HG03280 (cell line): Measurements from ENCODE around the gene CADPS2.
A peak's percentile ranks its signal among the peaks of the same experiment; 100 is the strongest.

Experiments
- ATAC-seq: cut with Tn5 transposase; IDR thresholded peaks from one replicate; pipeline ENCODE4 v1.9.1; 2021; ENCODE audit warnings: mild to moderate bottlenecking, moderate library complexity; ENCODE audit not compliant: unreplicated experiment

Gene CADPS2

DNA sequence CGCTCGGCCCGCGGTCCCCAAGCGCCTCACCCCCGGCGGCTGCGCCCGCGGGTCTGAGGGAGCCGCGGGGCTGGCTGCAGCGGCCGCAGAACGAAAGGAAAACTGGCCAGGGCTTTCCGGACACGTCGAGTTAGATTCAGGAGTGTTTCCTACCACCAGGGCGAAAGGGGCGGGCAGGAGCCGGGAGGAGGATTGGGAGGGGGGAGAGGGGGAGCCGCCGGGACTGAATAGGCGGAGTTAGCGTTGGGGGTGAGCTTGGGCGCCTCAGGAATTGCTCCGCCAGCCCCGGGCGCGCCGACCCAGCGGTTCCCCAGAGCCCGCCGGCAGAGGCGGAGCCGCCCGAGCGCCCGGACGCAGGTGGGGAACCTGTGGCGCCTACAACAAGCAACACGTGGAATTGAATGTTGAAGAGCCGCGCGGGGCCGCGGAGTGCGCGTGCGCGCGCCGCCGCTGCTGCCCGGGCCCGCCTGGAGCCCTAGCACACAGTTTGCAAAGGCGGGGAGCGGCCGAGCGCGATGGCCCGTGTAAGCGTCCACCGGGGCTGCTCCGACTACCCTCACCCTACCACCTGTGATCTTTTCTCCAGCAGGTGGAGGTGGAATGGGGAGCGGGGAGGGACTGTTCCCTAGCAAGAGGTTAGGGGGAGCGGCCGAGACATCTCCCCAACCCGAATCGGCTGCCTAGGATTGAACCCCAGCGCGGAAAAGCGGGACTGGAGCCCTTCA, at the start of gene CADPS2:
CADPS2 (minus strand) TSS at position 104 of the 725 bp plus-strand sequence. CDS start 123 bp downstream, outside the sequence.
- peak; percentile 75 for ATAC-seq

DNA sequence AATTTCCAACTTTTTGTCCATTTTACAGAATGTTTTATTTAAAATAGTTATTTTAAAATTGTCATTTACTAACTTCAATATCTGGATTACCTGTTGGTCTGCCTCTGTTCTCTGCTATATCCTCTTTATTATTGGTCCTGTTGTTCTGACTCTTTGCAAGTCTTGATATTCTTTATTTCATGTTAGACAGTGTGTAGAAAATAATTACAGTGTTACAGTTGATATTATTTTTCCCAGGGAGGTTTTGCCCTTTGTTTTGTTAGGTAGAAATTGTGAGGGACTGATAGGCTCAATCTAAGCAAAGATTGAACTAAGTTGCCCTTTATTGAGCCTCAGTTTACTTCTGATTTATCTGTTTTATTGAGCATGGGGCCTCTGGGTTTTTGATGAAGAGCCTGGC, 49.4 kb upstream of the CADPS2 start:
- ATAC-seq = no peak

DNA sequence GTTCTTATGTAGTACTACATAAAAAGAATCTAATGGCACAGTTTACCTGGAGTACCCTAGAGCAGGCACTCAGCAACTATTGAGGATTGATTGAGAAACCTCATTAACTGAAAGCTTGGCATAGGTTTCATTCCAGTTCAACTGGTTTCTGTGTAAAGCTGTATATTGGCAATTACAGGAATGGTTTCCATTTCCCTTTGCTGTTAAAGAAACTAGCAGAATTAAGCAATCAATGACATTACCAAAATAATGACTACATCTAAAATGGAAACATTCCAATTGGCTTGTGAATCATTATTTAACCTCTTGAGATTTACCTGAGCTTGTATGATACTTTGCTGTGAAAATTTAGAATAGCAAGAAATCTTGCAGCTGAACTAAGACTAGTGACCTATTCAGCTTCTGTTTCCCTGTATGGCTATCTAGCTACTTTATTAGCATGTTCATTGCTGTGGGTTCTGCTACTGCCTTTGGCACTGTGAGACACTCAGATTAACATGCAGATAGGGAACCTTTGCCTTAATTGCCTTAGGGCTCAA, 33.5 kb upstream of the CADPS2 start:
- no peak for ATAC-seq

DNA sequence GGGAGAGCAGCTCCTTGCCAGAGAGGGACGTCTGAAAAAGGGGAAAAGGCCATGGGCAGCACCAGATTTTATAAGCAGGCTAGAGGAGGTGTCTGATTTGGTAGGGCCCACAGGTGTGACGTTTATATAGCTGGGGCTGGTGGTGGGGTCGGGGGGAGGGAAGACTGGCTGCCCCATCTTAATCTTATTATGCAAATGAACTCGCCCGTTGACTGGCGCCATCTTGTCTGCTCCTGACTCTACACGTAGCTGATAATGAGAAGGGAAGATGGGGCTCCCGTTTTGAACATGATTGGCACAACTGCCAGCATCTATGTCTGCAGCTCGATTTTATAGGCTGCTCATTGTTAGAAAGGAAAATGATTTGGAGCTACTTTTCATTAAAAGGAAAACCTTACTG, 28.6 kb upstream of the CADPS2 start:
- ATAC-seq = no peak

DNA sequence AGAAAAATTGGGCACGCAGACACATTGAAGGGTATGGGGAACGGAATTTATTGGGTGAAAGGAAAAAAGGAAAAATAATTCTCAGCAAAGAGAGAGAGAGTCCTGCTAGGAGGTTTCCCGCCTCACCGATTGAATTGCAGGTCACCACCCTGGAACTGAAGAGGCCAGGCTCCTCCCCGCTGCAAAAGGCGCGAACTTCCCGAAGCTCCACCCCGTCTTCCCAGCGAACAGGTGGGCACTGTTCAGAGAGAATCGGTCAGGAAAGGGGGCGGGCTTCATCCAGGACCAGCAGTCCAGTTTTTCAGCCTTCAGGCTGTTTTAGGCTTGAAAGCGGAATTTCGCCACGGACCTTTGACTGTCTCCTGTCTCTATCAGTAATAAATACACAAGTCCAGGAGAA, 27.3 kb upstream of the CADPS2 start:
- ATAC-seq = no peak

DNA sequence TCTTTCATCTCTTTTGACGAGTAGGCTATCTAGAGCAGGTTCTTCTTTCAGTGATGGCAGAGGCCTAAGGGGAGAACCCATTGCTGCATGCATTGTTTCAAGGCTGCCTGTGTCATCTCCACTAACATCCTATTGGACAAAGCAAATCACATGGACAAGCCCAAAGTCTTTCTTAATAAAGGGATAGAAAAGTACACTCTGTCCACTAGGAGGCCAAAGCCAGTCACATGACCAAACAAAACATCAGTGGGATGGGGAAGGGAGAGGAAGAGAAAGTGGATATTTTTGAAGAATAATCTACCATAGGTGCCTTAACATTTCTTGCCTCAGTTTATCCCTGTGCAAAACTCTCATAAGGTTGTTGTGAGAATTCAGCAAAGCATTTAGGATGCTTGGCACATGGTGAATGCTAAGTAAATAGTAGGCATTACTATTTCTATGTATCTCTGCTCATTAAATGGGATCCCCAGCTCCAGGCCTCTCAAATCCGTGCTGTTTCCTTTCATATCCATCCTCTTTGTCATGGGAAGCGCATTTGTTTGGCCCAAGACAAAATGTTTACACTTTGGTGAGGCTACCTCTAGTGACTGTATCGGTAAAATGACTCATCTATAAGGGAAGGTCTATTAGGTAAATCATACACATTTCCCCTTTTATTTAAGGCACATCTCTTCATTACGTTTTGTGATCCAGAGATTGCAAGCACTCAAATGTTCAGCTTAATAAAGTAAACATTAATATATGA, 16.7 kb upstream of the CADPS2 start:
- peak; percentile 90 for ATAC-seq

- ATAC-seq = no peak
Observed at GRCh38 chr7:122901250-122901649, 15.0 kb upstream of the CADPS2 start.

GRCh38 chr7:122896509-122896908, 10.2 kb upstream of the CADPS2 start:
- no peak for ATAC-seq

DNA sequence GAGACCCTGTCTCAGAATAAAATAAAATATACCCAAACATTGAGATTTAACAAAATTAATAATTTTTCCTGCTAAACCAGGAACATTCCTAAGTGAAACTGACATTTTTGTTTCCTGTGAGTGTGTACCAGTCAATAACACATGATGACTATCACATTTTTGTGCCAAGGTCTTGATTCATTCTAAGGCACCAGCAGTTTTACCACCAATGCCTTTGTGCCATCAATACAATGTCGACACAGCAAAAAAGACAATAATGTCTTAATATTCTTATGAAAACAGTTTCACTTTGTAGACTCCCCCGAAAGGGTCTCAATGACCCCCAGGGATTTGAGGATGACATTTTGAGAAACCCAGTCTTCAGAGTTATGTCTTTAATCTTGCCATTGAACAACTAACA, 7.2 kb upstream of the CADPS2 start:
- ATAC-seq = no peak

- ATAC-seq = no peak
Observed at GRCh38 chr7:122889116-122889515, 2.9 kb upstream of the CADPS2 start.

GRCh38 chr7:122887848-122888247, 1.6 kb upstream of the CADPS2 start:
- no peak for ATAC-seq

GRCh38 chr7:122887198-122887597, 938 bp upstream of the CADPS2 start:
- no peak for ATAC-seq

- ATAC-seq = peak; percentile 35
Observed at GRCh38 chr7:122885583-122886356, 490 bp downstream of the CADPS2 start.

GRCh38 chr7:122884186-122884585, 2.1 kb downstream of the CADPS2 start:
- ATAC-seq = no peak

GRCh38 chr7:122883049-122883680, 3.1 kb downstream of the CADPS2 start:
- no peak for ATAC-seq

DNA sequence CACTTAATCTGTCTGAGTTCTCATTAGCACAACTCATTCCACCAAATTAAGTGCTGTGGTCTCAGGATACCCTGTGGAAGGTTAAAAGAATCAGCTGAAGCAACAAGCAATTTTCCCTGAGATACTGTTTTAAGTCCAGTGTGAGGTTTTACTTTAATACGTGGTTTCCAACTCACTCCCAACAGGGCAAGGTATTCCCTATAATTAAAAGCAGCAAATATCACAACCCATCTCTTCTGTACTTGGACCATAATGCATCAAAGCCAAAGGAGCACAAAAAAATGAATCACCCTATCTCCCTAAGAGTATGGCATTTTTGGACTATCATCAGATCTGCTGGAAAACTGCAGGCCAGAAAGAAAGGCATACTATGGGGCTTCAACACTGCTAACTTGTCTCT, 4.9 kb downstream of the CADPS2 start:
- no peak for ATAC-seq

DNA sequence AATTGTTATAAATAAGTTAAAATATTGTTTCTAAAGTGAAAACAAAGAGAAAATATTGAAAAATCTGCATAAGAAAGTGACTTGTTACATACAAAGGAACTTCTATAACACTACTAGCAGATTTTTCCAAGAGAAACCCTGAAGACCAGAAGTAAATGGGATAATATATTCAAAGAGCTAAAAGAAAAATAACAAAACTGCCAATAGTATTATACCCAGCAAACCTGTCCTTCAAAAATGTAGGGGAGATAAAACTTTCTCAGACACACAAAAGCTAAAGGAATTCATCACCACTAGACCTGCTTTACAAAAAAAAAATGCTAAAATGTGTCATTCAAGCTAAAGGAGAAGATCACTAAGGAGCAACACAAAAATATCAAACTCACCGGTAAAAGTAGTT, 17.0 kb downstream of the CADPS2 start:
- ATAC-seq = no peak

DNA sequence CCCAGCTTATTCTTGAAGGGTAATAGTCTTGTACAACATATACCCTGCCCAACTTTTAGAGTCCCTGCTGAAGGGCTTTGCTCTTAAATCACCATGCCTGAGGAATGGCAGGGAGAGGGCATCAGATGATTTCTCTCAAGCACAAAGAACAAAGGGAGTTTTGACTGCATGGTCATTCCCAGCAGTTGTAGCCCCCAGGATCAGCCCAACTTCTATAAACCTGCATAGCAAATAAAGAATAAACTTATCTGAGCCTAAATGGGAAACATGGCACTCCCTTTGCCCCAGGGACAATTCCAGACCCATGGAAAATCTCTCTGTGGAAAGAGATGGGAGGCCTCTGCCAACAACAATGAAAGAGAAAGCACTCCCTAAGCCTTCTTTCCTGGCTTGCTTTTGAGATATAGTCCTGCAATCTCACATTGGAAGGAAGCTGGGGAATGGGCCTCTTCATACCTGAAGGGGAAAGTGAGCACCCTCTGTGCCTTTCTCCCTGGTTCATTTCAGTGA, 18.7 kb downstream of the CADPS2 start:
- no peak for ATAC-seq

- no peak for ATAC-seq
Observed at GRCh38 chr7:122864838-122865237, 21.4 kb downstream of the CADPS2 start.

- ATAC-seq = no peak
Observed at GRCh38 chr7:122864016-122864415, 22.2 kb downstream of the CADPS2 start.

GRCh38 chr7:122858320-122858719, 27.9 kb downstream of the CADPS2 start:
- ATAC-seq = no peak
